NCI-H128 (cell line): ENCODE results near the gene HBEGF.
"Not testable (repeated sequence)": the region's sequence is repeated elsewhere in the genome, so short reads cannot be mapped to it uniquely, and the experiment has no call there.

Source experiments
- DNase-seq: peaks from one replicate; lab custom pipeline; 2025; ENCODE audit not compliant: unreplicated experiment; lab: John Stamatoyannopoulos, UW

The HBEGF gene

DNA sequence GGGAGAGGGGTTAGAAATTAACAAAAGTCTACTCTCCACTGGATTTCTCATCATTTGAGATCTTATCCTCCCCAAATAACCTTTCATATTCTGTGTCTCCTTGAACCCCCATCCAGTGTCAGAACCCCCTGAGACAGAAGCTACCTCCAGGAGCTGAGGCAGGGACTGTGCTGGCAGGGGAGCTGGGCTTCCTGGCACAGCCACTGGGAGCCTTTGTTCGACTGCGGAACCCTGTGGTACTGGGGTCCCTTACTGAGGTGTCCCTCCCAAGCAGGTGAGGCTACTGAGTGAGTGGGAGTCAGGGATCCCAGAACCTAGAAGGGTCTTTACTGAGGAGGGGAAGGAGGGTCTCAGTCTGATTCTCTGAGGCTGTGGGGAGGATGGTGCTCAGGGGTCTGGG is 15.5 kb upstream of the HBEGF start:
- DNase-seq: no peak

DNA sequence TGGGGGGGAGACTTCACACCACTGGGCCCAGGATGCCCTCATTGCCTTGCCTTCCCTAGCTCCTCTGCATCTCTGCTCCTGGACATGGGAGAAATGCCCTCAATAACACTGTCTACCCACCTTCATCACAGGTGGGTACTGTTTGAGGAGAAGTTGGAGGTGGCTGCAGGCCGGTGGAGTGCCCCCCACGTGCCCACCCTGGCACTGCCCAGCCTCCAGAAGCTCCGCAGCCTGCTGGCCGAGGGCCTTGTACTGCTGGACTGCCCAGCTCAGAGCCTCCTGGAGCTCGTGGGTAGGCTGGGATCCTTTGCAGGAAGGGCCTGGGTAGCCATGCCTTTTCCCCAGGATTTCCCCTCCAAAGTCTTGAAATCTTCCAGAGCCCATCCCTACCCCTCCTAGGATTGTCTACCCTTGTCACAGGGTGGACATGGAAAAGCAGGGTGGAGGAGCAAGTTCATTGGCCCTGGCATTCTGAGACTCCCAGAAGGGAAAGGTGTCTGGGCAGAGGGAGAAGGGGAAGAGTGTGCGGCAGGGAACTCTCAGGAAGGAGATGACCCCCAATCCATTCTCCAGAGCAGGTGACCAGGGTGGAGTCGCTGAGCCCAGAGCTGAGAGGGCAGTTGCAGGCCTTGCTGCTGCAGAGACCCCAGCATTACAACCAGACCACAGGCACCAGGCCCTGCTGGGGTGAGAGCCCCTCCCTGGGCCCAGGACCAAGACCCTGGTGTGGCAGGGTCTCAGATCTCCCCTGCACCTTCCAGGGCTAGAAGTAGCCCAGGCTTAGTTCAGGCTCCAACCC is 14.5 kb upstream of the HBEGF start:
- DNase-seq: no peak

DNA sequence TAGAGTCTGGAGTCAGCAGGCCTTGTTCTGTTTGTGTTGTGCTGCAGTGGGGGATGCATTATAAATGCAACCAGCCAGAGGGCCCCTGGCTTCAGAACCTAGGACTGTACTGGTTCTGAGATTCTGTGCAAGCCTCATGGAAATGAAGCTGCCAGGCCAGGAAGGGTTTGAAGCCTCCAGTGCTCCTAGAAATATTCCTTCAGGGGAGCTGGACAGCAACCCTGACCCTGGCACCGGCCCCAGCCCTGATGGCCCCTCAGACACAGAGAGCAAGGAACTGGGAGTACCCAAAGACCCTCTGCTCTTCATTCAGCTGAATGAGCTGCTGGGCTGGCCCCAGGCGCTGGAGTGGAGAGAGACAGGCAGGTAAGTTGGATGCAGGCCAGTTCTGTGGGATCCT is 13.7 kb upstream of the HBEGF start, which contains the start of gene SLC4A9:
SLC4A9 (plus strand) TSS at position 94 of the 400 bp plus-strand sequence; CDS start at position 137, 43 bp downstream.
- no peak for DNase-seq

DNA sequence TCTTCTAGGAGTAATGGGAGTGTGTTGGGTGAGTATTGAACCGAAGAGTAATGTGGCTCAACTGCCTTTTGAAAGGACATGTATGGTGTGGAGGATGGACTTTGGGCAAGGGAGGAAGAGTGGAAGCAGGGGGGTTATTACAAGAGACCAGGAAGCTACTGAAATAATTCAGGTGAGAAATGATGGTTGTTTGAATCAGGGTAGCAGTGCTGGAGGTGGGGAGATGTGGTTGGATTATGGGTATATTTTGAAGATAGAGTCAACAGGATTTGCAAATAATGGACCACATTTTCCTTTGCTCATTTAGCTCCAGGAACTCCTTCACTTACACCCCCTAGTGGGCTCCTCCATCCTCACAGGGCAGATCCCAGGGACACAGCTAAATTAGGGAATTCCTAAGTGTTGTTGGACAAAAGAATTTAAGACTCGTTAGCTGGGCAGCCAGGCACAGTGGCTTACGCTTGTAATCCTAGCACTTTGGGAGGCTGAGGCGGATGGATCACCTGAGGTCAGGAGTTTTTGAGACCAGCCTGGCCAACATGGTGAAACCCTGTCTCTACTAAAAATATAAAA is 12.4 kb upstream of the HBEGF start:
- no peak for DNase-seq

DNA sequence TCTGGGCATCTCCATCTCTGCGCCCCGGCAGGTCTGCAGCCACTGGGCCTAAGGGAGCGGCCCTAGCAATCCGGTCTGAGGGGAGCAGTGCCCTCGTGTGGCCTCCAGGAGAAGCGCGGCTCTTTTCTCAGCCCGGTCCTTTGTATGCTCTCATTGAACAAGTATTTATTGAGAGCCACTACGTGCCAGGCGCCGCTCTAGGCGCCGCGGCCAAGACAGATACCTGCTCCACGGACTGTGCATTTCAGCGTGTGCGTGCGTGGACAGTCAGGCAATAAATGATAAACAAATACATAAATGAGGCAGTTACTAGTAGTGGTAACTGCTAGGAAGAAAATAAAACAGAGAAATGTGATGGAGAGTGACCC is 11.3 kb upstream of the HBEGF start:
- DNase-seq: peak; percentile 36

- no peak for DNase-seq
Observed at GRCh38 chr5:140356853-140357725, 10.7 kb upstream of the HBEGF start.

GRCh38 chr5:140355546-140355945 is 9.1 kb upstream of the HBEGF start:
- no peak for DNase-seq

- peak; percentile 7 for DNase-seq
Observed at GRCh38 chr5:140351609-140352334, 5.4 kb upstream of the HBEGF start.

- DNase-seq: no peak
Observed at GRCh38 chr5:140349244-140349643, 2.8 kb upstream of the HBEGF start.

- no peak for DNase-seq
Observed at GRCh38 chr5:140348104-140348503, 1.7 kb upstream of the HBEGF start.

- no peak for DNase-seq
Observed at GRCh38 chr5:140347360-140347759, 957 bp upstream of the HBEGF start.

DNA sequence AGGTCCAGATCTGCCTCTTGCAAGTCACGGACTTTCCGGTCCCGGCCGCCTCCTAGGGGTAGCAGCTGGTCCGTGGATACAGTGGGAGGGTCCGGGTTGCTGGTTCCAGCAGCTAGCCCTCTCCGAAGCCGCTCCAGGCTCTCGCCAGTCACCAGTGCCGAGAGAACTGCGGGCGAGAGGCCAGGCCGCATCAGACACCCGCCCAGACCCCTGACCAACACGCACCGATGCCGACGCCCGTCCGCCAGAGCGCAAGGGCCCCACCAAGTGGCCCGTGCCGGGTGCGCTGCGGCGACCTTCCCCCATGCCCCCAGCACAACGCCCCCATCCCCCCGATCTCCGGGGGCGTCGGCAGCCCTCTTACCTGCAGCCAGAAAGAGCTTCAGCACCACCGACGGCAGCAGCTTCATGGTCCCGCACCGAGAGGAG is 470 bp downstream of the HBEGF start:
- DNase-seq: no peak

DNA sequence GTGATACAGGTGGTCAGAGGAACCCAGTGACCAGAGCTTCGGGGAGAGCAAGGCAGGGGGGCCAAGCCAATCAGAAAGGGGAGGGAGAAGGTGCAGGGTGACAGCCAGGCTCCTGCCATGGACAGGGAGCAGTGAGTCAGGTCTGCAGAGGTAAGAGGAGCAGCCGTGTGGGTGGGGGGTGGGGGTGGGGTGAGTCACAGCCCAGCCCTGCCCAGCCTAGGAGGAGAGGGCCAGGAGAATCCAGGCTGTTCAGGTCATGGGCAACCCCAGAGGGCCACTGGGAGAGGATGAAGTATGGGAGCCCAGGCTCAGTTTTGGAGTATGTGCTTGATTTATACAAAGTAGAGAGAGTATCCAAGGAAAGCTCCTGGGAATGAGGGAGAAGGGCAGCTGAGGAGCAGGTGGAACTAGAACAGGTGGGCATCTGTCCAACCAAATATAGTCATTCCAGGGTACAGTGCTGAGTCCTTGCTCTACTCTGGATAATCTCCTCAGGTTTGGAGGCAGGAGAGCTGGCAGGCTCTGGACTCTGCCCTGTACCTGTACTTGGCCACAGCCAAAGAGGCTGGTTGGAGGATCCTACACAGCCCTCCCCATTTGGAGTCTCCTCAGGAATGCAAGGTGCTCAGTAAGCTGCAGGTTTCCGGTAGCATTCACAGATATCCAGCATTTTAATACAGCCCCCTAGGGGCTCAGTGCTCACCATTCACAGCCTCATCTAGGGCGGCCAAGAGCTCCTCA is 1.6 kb downstream of the HBEGF start:
- no peak for DNase-seq

DNA sequence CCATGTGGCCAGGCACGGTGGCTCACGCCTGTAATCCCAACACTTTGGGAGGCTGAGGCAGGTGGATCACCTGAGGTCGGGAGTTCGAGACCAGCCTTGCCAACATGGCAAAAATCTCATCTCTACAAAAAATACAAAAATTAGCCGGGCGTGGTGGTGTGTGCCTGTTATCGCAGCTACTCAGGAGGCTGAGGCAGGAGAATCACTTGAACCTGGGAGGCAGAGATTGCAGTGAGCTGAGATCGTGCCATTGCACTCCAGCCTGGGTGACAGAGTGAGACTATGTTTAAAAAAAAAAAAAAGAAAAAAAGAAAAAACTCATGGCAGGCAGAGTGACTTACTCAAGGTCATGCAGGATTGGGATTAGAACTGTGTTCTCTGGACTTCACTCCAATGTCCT is 2.6 kb downstream of the HBEGF start:
- DNase-seq: not testable (repeated sequence)

DNA sequence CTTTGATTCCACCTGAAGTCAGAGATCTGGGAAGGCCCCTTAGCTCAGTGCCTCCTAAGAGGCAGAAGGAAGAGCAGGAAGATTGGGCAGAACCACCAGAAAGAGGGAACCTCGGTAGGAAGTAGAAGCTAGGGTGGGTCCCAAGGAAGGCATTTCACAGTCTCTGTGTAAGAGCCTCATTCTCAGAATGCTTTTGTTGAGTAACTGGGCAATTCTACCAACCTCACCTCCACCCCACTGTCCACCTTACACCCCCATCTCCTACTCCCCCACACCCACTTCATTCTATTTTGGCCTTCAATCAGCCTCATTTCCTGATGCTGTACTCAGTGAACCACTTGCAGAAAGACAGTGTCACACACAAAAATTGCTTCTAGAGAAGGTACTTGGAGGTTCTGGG is 3.5 kb downstream of the HBEGF start:
- no peak for DNase-seq

- no peak for DNase-seq
Observed at GRCh38 chr5:140342287-140342686, 4.1 kb downstream of the HBEGF start.

- DNase-seq: no peak
Observed at GRCh38 chr5:140341591-140341990, 4.8 kb downstream of the HBEGF start.

DNA sequence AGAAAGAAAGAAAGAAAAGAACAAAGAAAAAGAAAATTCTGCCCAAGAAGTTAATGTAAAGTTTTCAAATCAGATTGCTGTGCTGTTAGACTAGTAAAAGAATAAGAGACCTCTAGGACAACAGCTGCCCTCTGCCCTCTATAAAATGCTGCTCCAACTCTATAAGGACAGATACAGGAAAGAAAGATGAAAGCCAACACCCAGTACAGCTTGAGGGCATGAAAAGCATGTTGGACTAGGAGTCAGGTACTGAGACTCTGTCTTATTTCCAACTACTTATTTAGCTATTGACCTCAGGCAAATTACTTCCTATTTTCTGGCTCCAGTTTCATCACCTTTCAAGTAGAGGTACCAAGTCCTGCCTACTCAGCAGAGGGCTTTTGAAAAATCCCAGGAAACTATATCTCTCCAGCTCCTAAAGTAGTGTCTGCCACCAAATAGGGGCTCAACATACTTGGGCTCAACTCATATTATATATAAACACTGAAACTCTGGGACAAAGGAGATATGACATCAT is 5.7 kb downstream of the HBEGF start:
- no peak for DNase-seq

- no peak for DNase-seq
Observed at GRCh38 chr5:140339636-140340035, 6.8 kb downstream of the HBEGF start.

GRCh38 chr5:140338908-140339307 is 7.5 kb downstream of the HBEGF start:
- no peak for DNase-seq
